ENCODE data around the gene ZNF646.

ZNF646 gene

DNA sequence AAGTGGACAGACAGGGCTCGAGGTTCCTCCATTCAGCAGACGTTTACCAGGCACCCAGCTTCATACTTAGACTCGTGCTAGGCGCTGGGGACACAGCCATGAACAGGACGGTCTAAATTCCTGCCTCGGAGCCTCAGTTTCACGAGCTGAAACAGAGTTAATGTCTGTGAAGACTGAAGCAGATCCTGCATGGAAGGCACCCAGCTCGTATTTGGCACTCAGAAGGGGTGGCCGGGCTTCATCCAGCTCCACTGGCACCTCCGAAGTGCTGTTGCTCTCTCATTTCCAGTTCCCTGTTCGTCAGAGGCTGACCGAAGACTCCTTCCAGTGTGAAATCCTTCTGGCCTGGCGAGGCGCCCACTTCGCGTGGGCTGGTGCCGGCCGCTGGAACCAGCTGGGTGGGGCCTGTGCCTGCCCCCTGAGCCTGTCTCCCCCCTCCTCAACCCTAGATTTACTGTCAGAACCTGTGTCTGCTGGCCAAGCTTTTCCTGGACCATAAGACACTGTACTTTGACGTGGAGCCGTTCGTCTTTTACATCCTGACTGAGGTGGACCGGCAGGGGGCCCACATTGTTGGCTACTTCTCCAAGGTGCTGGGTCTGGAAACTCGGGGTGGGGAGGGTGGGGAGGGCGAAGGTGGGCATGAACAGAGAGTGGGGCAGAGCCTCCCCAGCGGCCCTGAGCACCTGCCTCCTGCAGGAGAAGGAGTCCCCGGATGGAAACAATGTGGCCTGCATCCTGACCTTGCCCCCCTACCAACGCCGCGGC is 55.5 kb downstream of the ZNF646 start:
- peak overlapping the region; percentile 98 for H3K27ac ChIP-seq
- TF ChIP-seq, protein P1, sequence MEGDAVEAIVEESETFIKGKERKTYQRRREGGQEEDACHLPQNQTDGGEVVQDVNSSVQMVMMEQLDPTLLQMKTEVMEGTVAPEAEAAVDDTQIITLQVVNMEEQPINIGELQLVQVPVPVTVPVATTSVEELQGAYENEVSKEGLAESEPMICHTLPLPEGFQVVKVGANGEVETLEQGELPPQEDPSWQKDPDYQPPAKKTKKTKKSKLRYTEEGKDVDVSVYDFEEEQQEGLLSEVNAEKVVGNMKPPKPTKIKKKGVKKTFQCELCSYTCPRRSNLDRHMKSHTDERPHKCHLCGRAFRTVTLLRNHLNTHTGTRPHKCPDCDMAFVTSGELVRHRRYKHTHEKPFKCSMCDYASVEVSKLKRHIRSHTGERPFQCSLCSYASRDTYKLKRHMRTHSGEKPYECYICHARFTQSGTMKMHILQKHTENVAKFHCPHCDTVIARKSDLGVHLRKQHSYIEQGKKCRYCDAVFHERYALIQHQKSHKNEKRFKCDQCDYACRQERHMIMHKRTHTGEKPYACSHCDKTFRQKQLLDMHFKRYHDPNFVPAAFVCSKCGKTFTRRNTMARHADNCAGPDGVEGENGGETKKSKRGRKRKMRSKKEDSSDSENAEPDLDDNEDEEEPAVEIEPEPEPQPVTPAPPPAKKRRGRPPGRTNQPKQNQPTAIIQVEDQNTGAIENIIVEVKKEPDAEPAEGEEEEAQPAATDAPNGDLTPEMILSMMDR (IDR thresholded peaks at IDR 0.05), result peak; percentile 39
- H3K4me3 ChIP-seq (ENCODE audit: low read depth in 1 of 2, low read length in 1 of 2), result peak overlapping the region; percentile 57 to 62
- no peaks in the 10 kb centered on the region for H3K27me3 ChIP-seq
- peaks cover 71 to 76% of the 10 kb centered on the region in 2 experiments for H3K4me1 ChIP-seq (ENCODE audit: control insufficient read depth in 1 of 2, insufficient read depth in 1 of 2, low read depth in 1 of 2, low read length in 1 of 2)
- no peaks in the 10 kb centered on the region for H3K9me3 ChIP-seq
- peaks cover 11% of the 10 kb centered on the region for H3K36me3 ChIP-seq

DNA sequence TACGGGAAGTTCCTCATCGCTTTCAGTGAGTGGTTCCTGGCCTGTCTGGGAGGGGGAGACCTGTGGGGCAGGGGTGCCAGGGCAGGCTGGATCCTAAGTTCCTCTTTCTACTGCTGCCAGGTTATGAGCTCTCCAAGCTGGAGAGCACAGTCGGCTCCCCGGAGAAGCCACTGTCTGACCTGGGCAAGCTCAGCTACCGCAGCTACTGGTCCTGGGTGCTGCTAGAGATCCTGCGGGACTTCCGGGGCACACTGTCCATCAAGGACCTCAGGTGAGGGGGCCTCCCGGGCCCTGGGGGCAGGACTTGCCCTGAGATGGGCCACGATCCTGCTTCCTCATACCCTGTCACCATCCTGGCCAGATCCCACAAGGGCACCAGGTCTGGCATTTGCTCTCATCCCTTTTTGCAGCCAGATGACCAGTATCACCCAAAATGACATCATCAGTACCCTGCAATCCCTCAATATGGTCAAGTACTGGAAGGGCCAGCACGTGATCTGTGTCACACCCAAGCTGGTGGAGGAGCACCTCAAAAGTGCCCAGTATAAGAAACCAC is 56.2 kb downstream of the ZNF646 start:
- TF ChIP-seq, protein P1 (IDR thresholded peaks at IDR 0.05), result no peak
- no peaks in the 10 kb centered on the region for H3K27me3 ChIP-seq
- peaks cover 78 to 83% of the 10 kb centered on the region in 2 experiments for H3K4me1 ChIP-seq (ENCODE audit: control insufficient read depth in 1 of 2, insufficient read depth in 1 of 2, low read depth in 1 of 2, low read length in 1 of 2)
- peaks cover 11% of the 10 kb centered on the region for H3K36me3 ChIP-seq
- peak overlapping the region; percentile 98 for H3K27ac ChIP-seq
- H3K4me3 ChIP-seq (ENCODE audit: low read depth in 1 of 2, low read length in 1 of 2), result peak overlapping the region; percentile 57 to 62
- no peaks in the 10 kb centered on the region for H3K9me3 ChIP-seq

DNA sequence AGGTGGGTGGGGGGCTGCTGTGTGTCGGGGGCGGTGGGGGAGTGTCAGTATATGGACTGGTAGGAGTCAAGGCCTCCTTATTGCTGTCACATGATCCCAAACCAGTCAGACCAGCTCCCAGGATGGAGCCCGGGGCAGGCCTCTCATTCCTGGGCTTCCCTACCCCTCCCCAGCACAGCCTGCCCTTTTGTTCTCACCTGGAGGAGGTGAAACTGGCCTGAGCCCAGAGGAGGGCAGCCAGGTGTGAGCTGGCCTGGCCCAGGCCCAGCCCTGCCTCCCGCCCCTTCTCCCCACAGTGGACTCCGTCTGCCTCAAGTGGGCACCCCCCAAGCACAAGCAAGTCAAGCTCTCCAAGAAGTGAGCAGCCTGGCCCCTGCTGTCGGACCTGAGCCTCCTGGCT is 56.7 kb downstream of the ZNF646 start:
- H3K4me3 ChIP-seq (ENCODE audit: low read depth in 1 of 2, low read length in 1 of 2), result peak overlapping the region; percentile 57 to 62
- peak overlapping the region; percentile 98 for H3K27ac ChIP-seq
- no peaks in the 10 kb centered on the region for H3K27me3 ChIP-seq
- TF ChIP-seq, protein P1 (IDR thresholded peaks at IDR 0.05), result no peak
- peaks cover 78 to 81% of the 10 kb centered on the region in 2 experiments for H3K4me1 ChIP-seq (ENCODE audit: control insufficient read depth in 1 of 2, insufficient read depth in 1 of 2, low read depth in 1 of 2, low read length in 1 of 2)
- peaks cover 11% of the 10 kb centered on the region for H3K36me3 ChIP-seq
- no peaks in the 10 kb centered on the region for H3K9me3 ChIP-seq

DNA sequence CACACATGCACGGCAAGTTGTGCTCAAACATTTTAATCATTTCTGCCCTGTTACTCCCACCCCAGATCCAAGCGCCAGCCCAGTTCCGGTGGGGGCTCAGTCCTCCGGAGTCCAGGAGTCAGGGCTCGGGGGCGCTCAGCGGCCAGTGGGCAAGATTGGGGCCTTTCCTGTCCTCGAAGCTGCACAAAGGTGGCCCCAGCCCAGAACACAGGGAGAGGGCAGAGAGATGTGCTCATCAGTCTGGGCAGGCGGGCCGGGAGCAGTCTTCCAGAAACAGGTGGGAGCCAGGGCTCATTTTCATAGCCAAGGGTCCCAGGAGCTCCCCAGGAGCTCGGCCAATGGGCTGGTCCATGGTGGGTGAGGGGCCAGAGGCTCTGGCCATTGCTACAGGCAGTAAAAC is 57.2 kb downstream of the ZNF646 start:
- Histone ChIP-seq H3K36me3 (peaks cover 11% of the 10 kb centered on the region), H3K9me3 (no peaks in the 10 kb centered on the region), H3K4me3 (ENCODE audit: low read depth in 1 of 2, low read length in 1 of 2) (no peak overlapping the region), H3K27me3 (no peaks in the 10 kb centered on the region), H3K4me1 (ENCODE audit: control insufficient read depth in 1 of 2, insufficient read depth in 1 of 2, low read depth in 1 of 2, low read length in 1 of 2) (peaks cover 73 to 76% of the 10 kb centered on the region in 2 experiments), H3K27ac (peak overlapping the region; percentile 98)
- TF ChIP-seq, protein P1 (IDR thresholded peaks at IDR 0.05), result no peak

DNA sequence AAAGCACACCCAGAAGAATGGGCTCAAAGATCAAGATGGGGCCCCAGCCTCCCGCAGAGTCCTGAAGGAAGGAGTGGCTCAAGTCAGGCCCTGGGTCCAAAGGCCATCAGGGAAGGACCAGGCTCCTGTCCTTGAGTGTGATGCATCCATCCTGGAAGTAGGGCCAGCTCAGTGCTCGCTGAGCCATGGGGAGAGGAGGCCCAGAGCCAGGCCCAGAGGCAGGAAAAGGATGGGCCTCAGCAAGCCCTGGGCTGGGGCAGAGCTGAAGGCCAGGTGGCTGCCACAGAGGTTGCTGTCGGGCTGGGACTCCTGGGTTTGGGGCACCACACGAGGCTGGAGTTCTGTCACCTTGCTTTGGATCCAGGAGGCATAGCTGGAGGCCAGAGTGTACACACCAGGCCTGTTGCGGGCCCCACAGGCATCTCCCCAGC is 57.6 kb downstream of the ZNF646 start:
- Histone ChIP-seq H3K36me3 (peaks cover 9% of the 10 kb centered on the region), H3K4me1 (ENCODE audit: control insufficient read depth in 1 of 2, insufficient read depth in 1 of 2, low read depth in 1 of 2, low read length in 1 of 2) (peaks cover 69 to 72% of the 10 kb centered on the region in 2 experiments), H3K27me3 (no peaks in the 10 kb centered on the region), H3K9me3 (no peaks in the 10 kb centered on the region), H3K27ac (peak overlapping the region; percentile 98), H3K4me3 (ENCODE audit: low read depth in 1 of 2, low read length in 1 of 2) (no peak overlapping the region)
- TF ChIP-seq, protein P1 (IDR thresholded peaks at IDR 0.05), result no peak

Measured in neutrophil (primary cell).